ENCODE data around the gene CREG1. TPM values are rescaled to one million over a fixed set of nuclear protein-coding genes. Genes with fewer than 3 reads are reported as not detected.

CREG1 gene
- polyA plus RNA-seq, 2 of the 4 experiments (the other 2 are of a cell fraction): 70.2 to 129 TPM

DNA sequence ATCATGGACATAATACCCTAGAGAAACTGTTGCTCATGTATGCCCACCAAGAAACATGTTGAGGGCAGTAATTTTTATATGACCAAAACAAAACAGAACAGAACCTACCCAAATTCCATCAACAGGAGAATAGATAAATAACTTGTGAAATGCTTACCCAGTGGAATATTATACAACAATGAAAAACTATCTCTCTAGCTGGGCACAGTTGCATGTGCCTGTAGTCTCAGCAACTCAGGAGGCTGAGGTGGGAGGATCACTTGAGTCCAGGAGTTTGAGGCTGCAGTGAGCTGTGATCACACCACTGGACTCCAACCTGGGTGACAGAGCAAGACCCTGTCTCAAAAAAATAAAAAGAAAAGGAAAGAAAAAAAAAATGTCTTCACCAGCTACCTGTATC, 38.9 kb upstream of the CREG1 start:
- TF ChIP-seq E2F6 (IDR thresholded peaks at IDR 0.05; ENCODE audit: borderline replicate concordance, low read depth) (no peak), NFE2L2 (conservative IDR thresholded peaks at IDR 0.05; ENCODE audit: low read length) (no peak), CHD4 (IDR thresholded peaks at IDR 0.05; ENCODE audit: borderline replicate concordance) (no peak), RAD21 (conservative IDR thresholded peaks at IDR 0.05 in 1 of 2, IDR thresholded peaks at IDR 0.05 in 1 of 2) (no peak), RARB (CRISPR knock-in tag; IDR thresholded peaks at IDR 0.05) (no peak), REST (IDR thresholded peaks at IDR 0.05) (no peak), FOXS1 (CRISPR knock-in tag; IDR thresholded peaks at IDR 0.05) (no peak), CTCF (IDR thresholded peaks at IDR 0.05) (no peak), FOSB (CRISPR knock-in tag; IDR thresholded peaks at IDR 0.05) (no peak), PHF8 (IDR thresholded peaks at IDR 0.05; ENCODE audit: borderline replicate concordance, low read depth) (no peak), CHD2 (IDR thresholded peaks at IDR 0.05; ENCODE audit: low read length, partially characterized antibody) (no peak), RCOR1 (IDR thresholded peaks at IDR 0.05; ENCODE audit: low read depth, low read length) (no peak), EHF (CRISPR knock-in tag; IDR thresholded peaks at IDR 0.05) (no peak), TFCP2L1 (CRISPR knock-in tag; IDR thresholded peaks at IDR 0.05) (no peak), POLR2A (IDR thresholded peaks at IDR 0.05; ENCODE audit: low read length) (no peak)
- TF ChIP-seq, protein P1, sequence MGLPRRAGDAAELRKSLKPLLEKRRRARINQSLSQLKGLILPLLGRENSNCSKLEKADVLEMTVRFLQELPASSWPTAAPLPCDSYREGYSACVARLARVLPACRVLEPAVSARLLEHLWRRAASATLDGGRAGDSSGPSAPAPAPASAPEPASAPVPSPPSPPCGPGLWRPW (IDR thresholded peaks at IDR 0.05): no peak
- Histone ChIP-seq H3K4me3 (no peak overlapping the region), H3K4me1 (no peaks in the 10 kb centered on the region), H3K4me2 (no peak overlapping the region), H3K9me3 (no peaks in the 10 kb centered on the region), H3K27ac (no peak overlapping the region)
- CTCF ChIA-PET: interaction anchor here (1.6 kb wide), 1 partner anchor 16 kb away, joined by 6 read pairs; no protein-coding TSS in a partner anchor
- no peak for FAIRE-seq
- no peak for ATAC-seq
- POLR2A ChIA-PET: interaction anchor here (0.7 kb wide), 1 partner anchor 98 kb away, joined by 4 read pairs; no protein-coding TSS in a partner anchor
- no peak for DNase-seq (ENCODE audit: low read depth in 1 of 2, low spot score in 1 of 2)

GRCh38 chr1:167588361-167588760, 34.8 kb upstream of the CREG1 start:
- CTCF ChIA-PET: interaction anchor here (0.6 to 3.9 kb wide), 3 partner anchors 12 to 521 kb away, joined by 4 to 20 read pairs (median 8); no protein-coding TSS in a partner anchor
- TF ChIP-seq MAFK (IDR thresholded peaks at IDR 0.05; ENCODE audit: partially characterized antibody) (no peak), ELK1 (IDR thresholded peaks at IDR 0.05; ENCODE audit: low read depth, low read length) (no peak), ZC3H11A (IDR thresholded peaks at IDR 0.05) (no peak), CBX8 (IDR thresholded peaks at IDR 0.05) (no peak), CBX2 (IDR thresholded peaks at IDR 0.05; ENCODE audit: borderline replicate concordance, low read depth) (no peak), TP53 (CRISPR knock-in tag; IDR thresholded peaks at IDR 0.05) (no peak), HEYL (CRISPR knock-in tag; IDR thresholded peaks at IDR 0.05) (no peak), KDM1A (IDR thresholded peaks at IDR 0.05; ENCODE audit: low read depth) (no peak), GATA3 (IDR thresholded peaks at IDR 0.05; ENCODE audit: borderline replicate concordance) (no peak), RAD21 (conservative IDR thresholded peaks at IDR 0.05 in 1 of 2, IDR thresholded peaks at IDR 0.05 in 1 of 2) (no peak), ATOH8 (CRISPR knock-in tag; IDR thresholded peaks at IDR 0.05; ENCODE audit: low read depth) (no peak), HDAC2 (IDR thresholded peaks at IDR 0.05) (no peak)
- TF ChIP-seq, protein P2, sequence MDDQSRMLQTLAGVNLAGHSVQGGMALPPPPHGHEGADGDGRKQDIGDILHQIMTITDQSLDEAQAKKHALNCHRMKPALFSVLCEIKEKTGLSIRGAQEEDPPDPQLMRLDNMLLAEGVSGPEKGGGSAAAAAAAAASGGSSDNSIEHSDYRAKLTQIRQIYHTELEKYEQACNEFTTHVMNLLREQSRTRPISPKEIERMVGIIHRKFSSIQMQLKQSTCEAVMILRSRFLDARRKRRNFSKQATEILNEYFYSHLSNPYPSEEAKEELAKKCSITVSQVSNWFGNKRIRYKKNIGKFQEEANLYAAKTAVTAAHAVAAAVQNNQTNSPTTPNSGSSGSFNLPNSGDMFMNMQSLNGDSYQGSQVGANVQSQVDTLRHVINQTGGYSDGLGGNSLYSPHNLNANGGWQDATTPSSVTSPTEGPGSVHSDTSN (IDR thresholded peaks at IDR 0.05): no peak

More at GRCh38 chr1:167588361-167588760, 34.8 kb upstream of the CREG1 start:
- 65% methylated on average over 2 of the region's 2 CpGs for WGBS (ENCODE audit: missing lambda C conversion rate)
- Histone ChIP-seq H3K4me3 (no peak overlapping the region), H3K9me3 (no peaks in the 10 kb centered on the region), H3K27ac (no peak overlapping the region), H3K4me2 (no peak overlapping the region), H3K4me1 (no peaks in the 10 kb centered on the region)
- ATAC-seq: no peak
- no peak for FAIRE-seq
- no peak for DNase-seq (ENCODE audit: low read depth in 1 of 2, low spot score in 1 of 2)
- POLR2A ChIA-PET: no interaction called here

Data from A549 (cell line).